Loucy (cell line): Measurements from ENCODE around the gene PBX4.

ENCODE experiments used
- CTCF ChIP-seq: fragments of 200-600 bp; sonication (generic); conservative IDR thresholded peaks from 2 replicates; pipeline ENCODE4 v1.5.1; 2014; ENCODE audit warnings: mild to moderate bottlenecking, antibody characterized with exemption, low read length
- EZH2phosphoT487 ChIP-seq: fragments of 200-600 bp; IDR thresholded peaks from 2 replicates; pipeline ENCODE4 v1.6.1; 2018; ENCODE audit warnings: antibody characterized with exemption, mild to moderate bottlenecking, moderate library complexity, borderline replicate concordance

GRCh38 chr19:19530889-19531288, 87.6 kb downstream of the PBX4 start:
- TF ChIP-seq CTCF (no peak), EZH2phosphoT487 (no peak)
